AG04450 (cell line): ENCODE data around the gene LRRC8B. TPM values are rescaled to one million over a fixed set of nuclear protein-coding genes. Genes with fewer than 3 reads are reported as not detected.

ENCODE experiments used
- CTCF ChIA-PET: fragments of 300-600, 350-600 bp; formaldehyde crosslinking; extraction: SDS; loops from one replicate; lab custom pipeline; 2022; ENCODE audit warnings: antibody characterized with exemption, inconsistent platforms; lab: Charles Lee
- POLR2A ChIA-PET: fragments of 350-600 bp; formaldehyde crosslinking; extraction: SDS; loops from one replicate; lab custom pipeline; 2021; ENCODE audit warnings: antibody characterized with exemption, inconsistent platforms; lab: Yijun Ruan, JAX
- DNase-seq: peaks from one replicate; pipeline ENCODE4 v3.0.0-alpha.2; 2011; ENCODE audit warnings: low read depth, low spot score
- H3K27ac ChIP-seq: one replicate; pipeline ENCODE4 v1.5.1; 2012; ENCODE audit warnings: low read depth, low read length, control low read depth
- H3K27me3 ChIP-seq: one replicate; pipeline ENCODE4 v1.6.0; 2012; ENCODE audit warnings: low read length; ENCODE audit not compliant: control insufficient read depth, insufficient read depth
- H3K4me3 ChIP-seq: 2 replicates; pipeline ENCODE4 v1.5.1; 2011; ENCODE audit warnings: mild to moderate bottlenecking, low read depth, low read length, control low read depth
- H3K9me3 ChIP-seq: 2 replicates; pipeline ENCODE4 v1.5.1; 2012; ENCODE audit warnings: low read length; ENCODE audit not compliant: control insufficient read depth, insufficient read depth
- CTCF ChIP-seq: IDR thresholded peaks from 2 replicates; pipeline ENCODE4 v1.5.1; 2011; ENCODE audit warnings: low read depth, low read length, control low read depth, inconsistent platforms
- polyA plus RNA-seq: library from polyadenylated mRNA; depleted of rRNA; stranded (reverse); fragments of >200 nt; gene quantifications from 2 replicates; pipeline ENCODE4 v1.2.3, GENCODE V29; 2011

LRRC8B gene
- polyA plus RNA-seq, 1 experiment: 1.6 TPM

GRCh38 chr1:89546934-89547562 lies 22.4 kb downstream of the LRRC8B start:
- CTCF ChIA-PET: interaction anchor here (1.3 to 1.8 kb wide), 2 partner anchors 215 to 216 kb away, joined by 3 to 4 read pairs; no protein-coding TSS in a partner anchor
- Histone ChIP-seq H3K9me3 (no peaks in the 10 kb centered on the region), H3K4me3 (no peak overlapping the region), H3K27me3 (no peaks in the 10 kb centered on the region), H3K27ac (no peak overlapping the region)
- DNase-seq: no peak
- TF ChIP-seq CTCF: no peak
- POLR2A ChIA-PET: no interaction called here

DNA sequence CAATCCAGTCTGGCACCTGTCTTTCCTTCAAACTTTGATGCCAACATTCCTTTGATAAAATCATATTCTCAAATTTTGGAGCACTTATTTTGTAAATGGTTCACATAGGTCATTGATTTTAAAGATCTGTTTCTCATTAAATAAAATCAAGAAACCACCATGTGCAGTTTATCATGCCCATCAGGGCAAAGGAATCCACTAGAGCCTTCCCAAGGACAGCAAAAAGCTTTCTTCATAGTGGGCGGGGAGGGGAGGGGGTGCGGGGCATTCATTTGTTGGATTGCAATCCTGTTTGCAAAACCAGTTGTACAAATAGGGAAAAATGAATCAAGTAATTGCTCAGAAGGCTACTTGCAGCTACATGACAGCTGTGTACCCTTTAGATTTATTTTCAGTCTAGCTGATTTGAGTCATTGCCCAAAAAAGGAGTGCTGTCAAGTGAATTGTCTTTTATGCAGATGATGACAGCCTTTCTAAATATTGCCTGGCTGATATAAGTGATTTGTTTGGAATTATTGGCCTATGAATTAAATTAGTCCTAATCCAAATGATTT lies 23.0 kb downstream of the LRRC8B start:
- ChIA-PET POLR2A (no interaction called here), CTCF (interaction anchor here (1.3 kb wide), 1 partner anchor 215 kb away, joined by 3 read pairs; no protein-coding TSS in a partner anchor)
- no peak for DNase-seq
- H3K9me3 ChIP-seq: no peaks in the 10 kb centered on the region
- H3K4me3 ChIP-seq: no peak overlapping the region
- no peak overlapping the region for H3K27ac ChIP-seq
- TF ChIP-seq CTCF: no peak
- no peaks in the 10 kb centered on the region for H3K27me3 ChIP-seq

DNA sequence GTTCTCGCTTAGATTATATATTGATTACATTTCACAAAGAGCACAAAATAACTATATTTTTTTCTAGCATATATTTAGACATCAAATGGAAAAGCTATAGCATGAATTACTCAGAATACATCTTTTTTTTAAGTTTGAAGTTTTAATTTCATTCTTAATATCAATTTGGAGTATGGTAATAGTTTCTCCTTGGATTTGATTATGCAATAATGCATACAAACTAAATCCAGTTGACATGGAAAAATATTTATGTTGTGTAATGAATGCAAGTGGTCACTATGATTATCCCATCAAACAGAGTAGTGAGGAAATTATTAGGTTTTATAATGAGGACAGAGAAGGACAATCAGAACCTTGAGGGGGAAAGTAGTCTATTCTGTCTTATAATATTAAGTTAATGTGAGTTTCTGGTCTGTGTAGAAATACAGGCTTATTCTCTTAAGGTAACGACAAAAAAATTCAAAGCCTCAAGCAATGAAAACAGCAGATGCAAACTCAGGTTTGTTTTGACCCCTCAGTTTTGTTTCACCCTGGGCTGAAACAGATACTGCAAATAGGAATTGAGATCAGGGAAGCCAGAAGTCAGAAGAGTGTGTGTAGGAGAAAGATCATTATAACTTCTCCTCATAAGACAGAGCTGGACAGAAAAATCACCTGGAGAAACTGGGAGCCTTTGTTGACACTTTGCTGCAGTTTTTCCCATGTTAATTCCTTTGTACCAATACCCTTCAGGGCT lies 23.7 kb downstream of the LRRC8B start:
- no peaks in the 10 kb centered on the region for H3K27me3 ChIP-seq
- no peak overlapping the region for H3K4me3 ChIP-seq
- no peak for TF ChIP-seq CTCF
- no peak for DNase-seq
- POLR2A ChIA-PET: no interaction called here
- CTCF ChIA-PET: interaction anchor here (1.3 kb wide), 1 partner anchor 214 kb away, joined by 3 read pairs; no protein-coding TSS in a partner anchor
- H3K27ac ChIP-seq: no peak overlapping the region
- H3K9me3 ChIP-seq: no peaks in the 10 kb centered on the region

DNA sequence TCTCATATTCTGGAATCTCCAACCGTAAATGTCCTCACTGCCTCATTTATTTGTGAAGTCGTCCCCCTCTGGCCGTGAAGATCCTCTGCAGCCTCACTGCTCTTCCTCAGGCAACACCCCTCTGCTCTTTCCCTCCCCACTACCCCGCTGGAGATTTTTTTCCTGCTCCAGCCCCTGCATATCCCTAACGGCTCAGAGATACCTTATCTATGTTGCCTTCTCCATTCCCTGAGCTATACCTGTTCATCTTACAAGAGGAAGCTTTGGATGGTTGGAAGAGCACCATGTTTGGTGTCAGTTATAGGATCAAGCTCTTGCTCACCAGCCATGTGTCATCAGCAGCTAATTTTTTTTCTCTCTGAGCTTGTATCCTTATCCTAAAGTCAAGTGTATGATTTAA lies 26.4 kb downstream of the LRRC8B start:
- no peak for TF ChIP-seq CTCF
- H3K27me3 ChIP-seq: no peaks in the 10 kb centered on the region
- H3K9me3 ChIP-seq: no peaks in the 10 kb centered on the region
- no peak for DNase-seq
- no peak overlapping the region for H3K27ac ChIP-seq
- no peak overlapping the region for H3K4me3 ChIP-seq
- ChIA-PET POLR2A (no interaction called here), CTCF (interaction anchor here (0.6 to 1.1 kb wide), 2 partner anchors 32 to 212 kb away, joined by 4 to 5 read pairs; no protein-coding TSS in a partner anchor)
